Measurements from ENCODE around the gene PYGO2.
"Not testable (repeated sequence)": the region's sequence is repeated elsewhere in the genome, so short reads cannot be mapped to it uniquely, and the experiment has no call there.

The PYGO2 gene

DNA sequence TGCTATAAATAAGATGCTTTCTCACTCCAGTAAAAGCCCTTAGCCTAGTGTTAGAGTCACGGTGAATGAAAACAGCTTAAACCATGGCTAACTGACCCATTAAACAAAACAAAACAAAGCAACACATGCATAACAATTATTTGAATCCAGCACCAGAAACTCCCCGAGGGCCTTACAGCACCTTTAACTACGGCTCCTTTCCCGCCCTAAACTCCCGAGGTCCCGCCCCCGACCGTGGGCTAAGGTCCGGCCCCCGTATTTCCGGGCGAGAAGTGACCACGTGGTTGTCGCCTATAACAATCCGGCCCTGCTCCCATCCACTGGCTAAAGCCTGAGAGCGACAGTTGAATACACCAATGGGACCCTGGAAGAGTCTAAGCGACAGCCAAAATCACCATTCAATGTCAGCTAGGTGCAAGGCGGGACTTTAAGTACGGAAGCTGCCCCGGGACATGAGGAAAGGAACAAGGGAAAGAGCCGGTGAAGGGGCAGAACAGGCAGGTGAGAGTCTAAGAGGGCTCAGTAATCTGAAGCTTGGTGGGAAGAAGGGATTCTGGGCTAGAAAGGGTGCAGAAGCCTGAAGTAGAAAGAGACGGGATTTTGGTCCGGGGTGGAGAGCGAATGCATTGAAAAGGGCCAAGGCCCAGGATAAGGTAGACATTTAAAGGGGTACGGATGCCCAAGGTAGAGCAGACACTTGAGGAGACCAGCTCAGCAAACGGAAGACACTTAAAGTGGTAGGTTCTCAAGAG lies 21.5 kb upstream of the PYGO2 start, which contains the start of gene FLAD1:
TSS of gene FLAD1 (plus strand) at position 448 of the 752 bp plus-strand sequence. CDS start 351 bp downstream, outside the sequence.
- TF ChIP-seq ZC3H10 (CRISPR knock-in tag; IDR thresholded peaks at IDR 0.05): no peak
- ATAC-seq: peak; percentile 100

DNA sequence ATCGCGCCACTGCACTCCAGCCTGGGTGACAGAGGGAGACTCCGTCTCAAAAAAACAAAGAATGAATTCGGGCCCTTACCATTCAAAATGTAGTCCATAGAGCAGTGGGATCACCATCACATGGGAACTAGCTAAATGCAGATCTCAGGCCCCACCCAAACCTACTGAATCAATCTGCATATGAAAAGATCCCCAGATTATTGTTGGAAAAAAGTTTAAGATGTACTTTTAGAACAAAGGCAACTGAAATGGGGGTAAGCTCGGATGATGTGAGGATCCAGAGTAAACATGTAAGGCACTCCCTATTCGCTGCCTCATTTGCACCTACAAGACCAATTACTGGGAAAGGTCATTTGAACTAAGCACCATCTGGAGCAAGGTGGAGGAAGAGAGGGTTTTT lies 20.8 kb upstream of the PYGO2 start:
- ATAC-seq: no peak
- no peak for TF ChIP-seq PPARA (CRISPR knock-in tag; IDR thresholded peaks at IDR 0.05; ENCODE audit: borderline replicate concordance)
- no peak for TF ChIP-seq ESRRG (CRISPR knock-in tag; IDR thresholded peaks at IDR 0.05)
- no peak for TF ChIP-seq RARB (CRISPR knock-in tag; IDR thresholded peaks at IDR 0.05)
- TF ChIP-seq ZNF70 (CRISPR knock-in tag; IDR thresholded peaks at IDR 0.05): no peak
- TF ChIP-seq OSR1 (CRISPR knock-in tag; IDR thresholded peaks at IDR 0.05): no peak
- no peak for TF ChIP-seq ISL1 (CRISPR knock-in tag; IDR thresholded peaks at IDR 0.05)
- TF ChIP-seq GLIS3 (CRISPR knock-in tag; IDR thresholded peaks at IDR 0.05): no peak
- TF ChIP-seq TCF4 (CRISPR knock-in tag; IDR thresholded peaks at IDR 0.05; ENCODE audit: borderline replicate concordance): no peak
- TF ChIP-seq ZFP3 (CRISPR knock-in tag; IDR thresholded peaks at IDR 0.05): no peak
- TF ChIP-seq ZFP30 (CRISPR knock-in tag; IDR thresholded peaks at IDR 0.05): no peak

DNA sequence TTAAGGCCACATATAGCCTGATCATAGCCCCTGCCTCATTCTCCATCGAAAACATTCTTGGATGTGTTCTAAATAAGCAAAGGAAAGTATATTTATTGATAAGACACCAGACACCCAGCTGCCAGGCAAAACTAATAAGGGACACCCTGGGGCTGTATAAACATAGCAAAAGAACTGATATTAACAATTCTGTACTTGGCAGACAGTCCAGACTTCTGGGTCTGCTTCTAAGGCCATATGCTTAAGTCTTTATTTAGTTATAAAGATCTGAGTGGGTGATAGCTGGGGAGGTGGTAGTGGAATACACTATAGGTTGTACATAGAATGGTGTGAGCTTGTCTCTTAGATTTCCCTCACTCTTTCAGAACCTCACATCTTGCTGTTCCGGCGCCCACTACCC lies 16.8 kb upstream of the PYGO2 start:
- no peak for ATAC-seq
- TF ChIP-seq OSR1 (CRISPR knock-in tag; IDR thresholded peaks at IDR 0.05) (no peak), GLIS3 (CRISPR knock-in tag; IDR thresholded peaks at IDR 0.05) (no peak), RARB (CRISPR knock-in tag; IDR thresholded peaks at IDR 0.05) (no peak), ZNF70 (CRISPR knock-in tag; IDR thresholded peaks at IDR 0.05) (no peak), ZNF8 (CRISPR knock-in tag; IDR thresholded peaks at IDR 0.05) (no peak), TSHZ2 (CRISPR knock-in tag; IDR thresholded peaks at IDR 0.05) (peak; percentile 71; the same call in 1 of the 2 replicates), ZFP30 (CRISPR knock-in tag; IDR thresholded peaks at IDR 0.05) (no peak), ZNF565 (CRISPR knock-in tag; conservative IDR thresholded peaks at IDR 0.05; ENCODE audit: low read depth) (no peak), PATZ1 (CRISPR knock-in tag; IDR thresholded peaks at IDR 0.05; ENCODE audit: borderline replicate concordance) (no peak), TCF4 (CRISPR knock-in tag; IDR thresholded peaks at IDR 0.05; ENCODE audit: borderline replicate concordance) (peak; percentile 98; the same call in 1 of the 2 replicates)
- TF ChIP-seq, protein P1, sequence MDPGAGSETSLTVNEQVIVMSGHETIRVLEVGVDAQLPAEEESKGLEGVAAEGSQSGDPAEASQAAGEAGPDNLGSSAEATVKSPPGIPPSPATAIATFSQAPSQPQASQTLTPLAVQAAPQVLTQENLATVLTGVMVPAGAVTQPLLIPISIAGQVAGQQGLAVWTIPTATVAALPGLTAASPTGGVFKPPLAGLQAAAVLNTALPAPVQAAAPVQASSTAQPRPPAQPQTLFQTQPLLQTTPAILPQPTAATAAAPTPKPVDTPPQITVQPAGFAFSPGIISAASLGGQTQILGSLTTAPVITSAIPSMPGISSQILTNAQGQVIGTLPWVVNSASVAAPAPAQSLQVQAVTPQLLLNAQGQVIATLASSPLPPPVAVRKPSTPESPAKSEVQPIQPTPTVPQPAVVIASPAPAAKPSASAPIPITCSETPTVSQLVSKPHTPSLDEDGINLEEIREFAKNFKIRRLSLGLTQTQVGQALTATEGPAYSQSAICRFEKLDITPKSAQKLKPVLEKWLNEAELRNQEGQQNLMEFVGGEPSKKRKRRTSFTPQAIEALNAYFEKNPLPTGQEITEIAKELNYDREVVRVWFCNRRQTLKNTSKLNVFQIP (CRISPR knock-in tag; IDR thresholded peaks at IDR 0.05; ENCODE audit: borderline replicate concordance, low read depth): no peak
- TF ChIP-seq, protein P2, sequence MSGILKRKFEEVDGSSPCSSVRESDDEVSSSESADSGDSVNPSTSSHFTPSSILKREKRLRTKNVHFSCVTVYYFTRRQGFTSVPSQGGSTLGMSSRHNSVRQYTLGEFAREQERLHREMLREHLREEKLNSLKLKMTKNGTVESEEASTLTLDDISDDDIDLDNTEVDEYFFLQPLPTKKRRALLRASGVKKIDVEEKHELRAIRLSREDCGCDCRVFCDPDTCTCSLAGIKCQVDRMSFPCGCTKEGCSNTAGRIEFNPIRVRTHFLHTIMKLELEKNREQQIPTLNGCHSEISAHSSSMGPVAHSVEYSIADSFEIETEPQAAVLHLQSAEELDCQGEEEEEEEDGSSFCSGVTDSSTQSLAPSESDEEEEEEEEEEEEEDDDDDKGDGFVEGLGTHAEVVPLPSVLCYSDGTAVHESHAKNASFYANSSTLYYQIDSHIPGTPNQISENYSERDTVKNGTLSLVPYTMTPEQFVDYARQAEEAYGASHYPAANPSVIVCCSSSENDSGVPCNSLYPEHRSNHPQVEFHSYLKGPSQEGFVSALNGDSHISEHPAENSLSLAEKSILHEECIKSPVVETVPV (CRISPR knock-in tag; IDR thresholded peaks at IDR 0.05): no peak

DNA sequence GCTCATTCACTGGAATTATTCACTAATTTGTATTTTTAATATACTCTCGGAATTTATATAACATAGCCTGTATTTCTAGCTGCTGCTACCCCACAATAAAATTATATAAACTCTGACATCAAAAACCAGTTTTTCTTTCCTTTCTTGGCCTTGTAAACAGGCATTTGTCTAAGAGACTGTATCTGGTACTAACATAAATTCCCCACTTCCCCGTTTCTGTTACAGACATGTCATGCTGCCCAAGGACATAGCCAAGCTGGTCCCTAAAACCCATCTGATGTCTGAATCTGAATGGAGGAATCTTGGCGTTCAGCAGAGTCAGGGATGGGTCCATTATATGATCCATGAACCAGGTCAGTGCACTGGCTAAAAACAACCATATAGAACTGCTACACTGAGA lies 16.2 kb upstream of the PYGO2 start:
- not testable (repeated sequence) for ATAC-seq

GRCh38 chr1:154975409-154976059 lies 14.0 kb upstream of the PYGO2 start:
- TF ChIP-seq ZNF8 (CRISPR knock-in tag; IDR thresholded peaks at IDR 0.05): no peak
- no peak for TF ChIP-seq TOX (CRISPR knock-in tag; IDR thresholded peaks at IDR 0.05; ENCODE audit: borderline replicate concordance)
- no peak for TF ChIP-seq ESRRG (CRISPR knock-in tag; IDR thresholded peaks at IDR 0.05)
- TF ChIP-seq RARB (CRISPR knock-in tag; IDR thresholded peaks at IDR 0.05): no peak
- no peak for TF ChIP-seq GLIS3 (CRISPR knock-in tag; IDR thresholded peaks at IDR 0.05)
- TF ChIP-seq, protein P1 (CRISPR knock-in tag; IDR thresholded peaks at IDR 0.05; ENCODE audit: borderline replicate concordance, low read depth): no peak
- TF ChIP-seq ZFP3 (CRISPR knock-in tag; IDR thresholded peaks at IDR 0.05): no peak
- TF ChIP-seq ARNTL (CRISPR knock-in tag; IDR thresholded peaks at IDR 0.05; ENCODE audit: borderline replicate concordance, low read depth): no peak
- no peak for ATAC-seq

Measured in SK-N-SH treated with all-trans-retinoic acid at 6 μM for 48 hours (cell line).